Measurements from ENCODE around the gene CPPED1. TPM values are rescaled to one million over a fixed set of nuclear protein-coding genes. Genes with fewer than 3 reads are reported as not detected.

The CPPED1 gene
- total RNA-seq, 1 donor = 21.4 TPM

DNA sequence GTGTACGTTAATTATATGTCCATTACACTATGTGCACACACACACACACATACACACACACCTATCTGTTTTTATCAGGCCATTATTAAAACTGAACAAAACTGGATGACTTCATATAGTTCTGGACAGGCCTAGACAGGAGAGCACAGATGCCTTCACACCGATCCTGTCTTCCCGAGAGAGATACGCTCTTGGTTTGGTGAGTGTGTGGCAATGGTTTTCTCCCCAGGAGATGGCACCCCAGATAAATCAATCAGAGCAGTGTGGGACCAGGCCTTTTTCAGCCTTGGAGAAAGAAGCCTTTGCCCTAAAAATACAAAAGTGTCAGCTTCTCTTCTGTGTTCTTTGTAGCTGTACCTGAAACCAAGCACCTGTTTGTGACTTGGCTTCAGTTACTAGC, 83.7 kb downstream of the CPPED1 start:
- peak; percentile 37 for DNase-seq (ENCODE audit: insufficient read length, low spot score, missing footprints)
- H3K4me2 ChIP-seq (ENCODE audit: insufficient read depth, low read length) = no peak overlapping the region
- no peaks in the 10 kb centered on the region for H3K36me3 ChIP-seq (ENCODE audit: insufficient read depth, low read length)
- no peaks in the 10 kb centered on the region for H3K9me3 ChIP-seq (ENCODE audit: low read depth, low read length)
- peaks cover 9% of the 10 kb centered on the region for H4K20me1 ChIP-seq (ENCODE audit: insufficient read depth, low read length)
- no peak overlapping the region for H3K4me3 ChIP-seq (ENCODE audit: insufficient read depth, low read length)
- no peaks in the 10 kb centered on the region for H3K79me2 ChIP-seq (ENCODE audit: insufficient read depth, low read length)
- no peak overlapping the region for H3K27ac ChIP-seq (ENCODE audit: low read depth, low read length)
- no peaks in the 10 kb centered on the region for H3K27me3 ChIP-seq (ENCODE audit: insufficient read depth, low read length)
- H2AFZ ChIP-seq (ENCODE audit: low read length) = no peak overlapping the region
- TF ChIP-seq, protein P1, sequence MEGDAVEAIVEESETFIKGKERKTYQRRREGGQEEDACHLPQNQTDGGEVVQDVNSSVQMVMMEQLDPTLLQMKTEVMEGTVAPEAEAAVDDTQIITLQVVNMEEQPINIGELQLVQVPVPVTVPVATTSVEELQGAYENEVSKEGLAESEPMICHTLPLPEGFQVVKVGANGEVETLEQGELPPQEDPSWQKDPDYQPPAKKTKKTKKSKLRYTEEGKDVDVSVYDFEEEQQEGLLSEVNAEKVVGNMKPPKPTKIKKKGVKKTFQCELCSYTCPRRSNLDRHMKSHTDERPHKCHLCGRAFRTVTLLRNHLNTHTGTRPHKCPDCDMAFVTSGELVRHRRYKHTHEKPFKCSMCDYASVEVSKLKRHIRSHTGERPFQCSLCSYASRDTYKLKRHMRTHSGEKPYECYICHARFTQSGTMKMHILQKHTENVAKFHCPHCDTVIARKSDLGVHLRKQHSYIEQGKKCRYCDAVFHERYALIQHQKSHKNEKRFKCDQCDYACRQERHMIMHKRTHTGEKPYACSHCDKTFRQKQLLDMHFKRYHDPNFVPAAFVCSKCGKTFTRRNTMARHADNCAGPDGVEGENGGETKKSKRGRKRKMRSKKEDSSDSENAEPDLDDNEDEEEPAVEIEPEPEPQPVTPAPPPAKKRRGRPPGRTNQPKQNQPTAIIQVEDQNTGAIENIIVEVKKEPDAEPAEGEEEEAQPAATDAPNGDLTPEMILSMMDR (IDR thresholded peaks at IDR 0.05; ENCODE audit: extremely low read depth, low read depth, low read length) = no peak
- H3K4me1 ChIP-seq (ENCODE audit: insufficient read depth, low read length) = no peaks in the 10 kb centered on the region

DNA sequence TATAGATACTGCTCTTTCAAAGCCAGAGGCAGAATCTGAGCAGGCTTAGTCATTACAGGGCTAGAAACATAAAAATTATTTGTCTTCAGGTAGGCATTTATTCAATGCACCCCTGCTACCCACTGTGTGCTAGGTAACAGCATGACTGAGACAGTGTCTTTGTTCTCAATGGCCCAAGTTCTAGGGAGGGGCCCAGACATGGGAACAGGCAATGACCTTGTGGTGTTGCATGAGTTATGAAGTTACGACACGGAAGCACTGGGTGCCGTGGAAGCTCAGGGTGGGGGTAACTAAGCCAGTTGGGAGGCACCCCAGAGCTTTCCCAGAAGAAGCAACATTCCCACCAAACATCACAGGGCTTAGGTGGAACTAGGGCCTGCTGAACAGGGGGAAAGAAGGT, 87.0 kb downstream of the CPPED1 start:
- no peak for DNase-seq (ENCODE audit: insufficient read length, low spot score, missing footprints)
- Histone ChIP-seq H3K4me1 (ENCODE audit: insufficient read depth, low read length) (no peaks in the 10 kb centered on the region), H3K4me2 (ENCODE audit: insufficient read depth, low read length) (no peak overlapping the region), H2AFZ (ENCODE audit: low read length) (no peak overlapping the region), H4K20me1 (ENCODE audit: insufficient read depth, low read length) (no peaks in the 10 kb centered on the region), H3K9me3 (ENCODE audit: low read depth, low read length) (no peaks in the 10 kb centered on the region), H3K4me3 (ENCODE audit: insufficient read depth, low read length) (no peak overlapping the region), H3K27me3 (ENCODE audit: insufficient read depth, low read length) (no peaks in the 10 kb centered on the region), H3K79me2 (ENCODE audit: insufficient read depth, low read length) (no peaks in the 10 kb centered on the region), H3K36me3 (ENCODE audit: insufficient read depth, low read length) (no peaks in the 10 kb centered on the region), H3K27ac (ENCODE audit: low read depth, low read length) (no peak overlapping the region)
- TF ChIP-seq, protein P1 (IDR thresholded peaks at IDR 0.05; ENCODE audit: extremely low read depth, low read depth, low read length) = no peak

DNA sequence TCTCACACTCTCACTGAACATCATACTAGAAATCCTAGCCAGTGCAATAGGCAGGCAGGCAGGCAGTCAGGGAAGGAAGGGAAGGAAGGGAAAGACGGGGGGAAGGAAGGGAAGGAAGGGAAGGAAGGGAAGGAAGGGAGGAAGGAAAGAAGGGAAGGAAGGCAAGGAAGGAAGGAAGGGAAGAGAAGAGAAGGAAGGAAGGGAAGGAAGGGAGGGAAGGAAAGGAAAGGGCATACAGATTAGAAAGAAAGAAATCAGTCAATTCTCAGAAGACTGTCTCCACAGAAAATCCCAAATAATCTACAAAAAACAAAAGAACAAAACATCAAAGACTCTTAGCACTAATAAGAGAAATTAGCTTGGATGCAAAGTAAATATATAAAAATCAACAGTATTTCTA, 93.9 kb downstream of the CPPED1 start:
- Histone ChIP-seq H3K4me3 (ENCODE audit: insufficient read depth, low read length) (no peak overlapping the region), H3K27me3 (ENCODE audit: insufficient read depth, low read length) (no peaks in the 10 kb centered on the region), H2AFZ (ENCODE audit: low read length) (no peak overlapping the region), H3K9me3 (ENCODE audit: low read depth, low read length) (no peaks in the 10 kb centered on the region), H3K4me1 (ENCODE audit: insufficient read depth, low read length) (no peaks in the 10 kb centered on the region), H3K79me2 (ENCODE audit: insufficient read depth, low read length) (no peaks in the 10 kb centered on the region), H4K20me1 (ENCODE audit: insufficient read depth, low read length) (no peaks in the 10 kb centered on the region), H3K27ac (ENCODE audit: low read depth, low read length) (no peak overlapping the region), H3K4me2 (ENCODE audit: insufficient read depth, low read length) (no peak overlapping the region), H3K36me3 (ENCODE audit: insufficient read depth, low read length) (no peaks in the 10 kb centered on the region)
- no peak for DNase-seq (ENCODE audit: insufficient read length, low spot score, missing footprints)
- TF ChIP-seq, protein P1 (IDR thresholded peaks at IDR 0.05; ENCODE audit: extremely low read depth, low read depth, low read length) = no peak

DNA sequence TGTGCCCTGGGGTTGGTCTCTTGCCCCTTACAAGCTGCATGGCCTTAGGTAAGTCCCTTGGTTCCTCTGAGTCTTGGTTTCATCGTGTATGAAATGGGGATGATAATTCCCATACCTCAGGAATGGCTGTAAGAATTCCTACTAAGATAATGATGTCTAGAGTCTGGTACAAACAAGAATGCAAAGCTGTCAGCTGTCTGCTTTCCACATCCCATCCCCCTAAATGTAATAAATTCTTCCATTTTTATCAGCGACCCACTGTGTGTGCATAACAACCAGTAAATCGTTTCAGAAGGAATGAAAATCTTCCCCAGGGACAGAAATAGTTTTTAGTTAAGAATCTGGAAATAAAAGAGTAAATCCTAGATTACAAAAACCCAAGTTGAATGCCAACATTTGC, 95.4 kb downstream of the CPPED1 start:
- H3K4me1 ChIP-seq (ENCODE audit: insufficient read depth, low read length) = no peaks in the 10 kb centered on the region
- no peaks in the 10 kb centered on the region for H3K9me3 ChIP-seq (ENCODE audit: low read depth, low read length)
- H3K4me2 ChIP-seq (ENCODE audit: insufficient read depth, low read length) = no peak overlapping the region
- no peak overlapping the region for H3K4me3 ChIP-seq (ENCODE audit: insufficient read depth, low read length)
- no peaks in the 10 kb centered on the region for H3K79me2 ChIP-seq (ENCODE audit: insufficient read depth, low read length)
- no peak overlapping the region for H3K27ac ChIP-seq (ENCODE audit: low read depth, low read length)
- H2AFZ ChIP-seq (ENCODE audit: low read length) = no peak overlapping the region
- H4K20me1 ChIP-seq (ENCODE audit: insufficient read depth, low read length) = no peaks in the 10 kb centered on the region
- no peaks in the 10 kb centered on the region for H3K36me3 ChIP-seq (ENCODE audit: insufficient read depth, low read length)
- no peaks in the 10 kb centered on the region for H3K27me3 ChIP-seq (ENCODE audit: insufficient read depth, low read length)
- DNase-seq (ENCODE audit: insufficient read length, low spot score, missing footprints) = no peak
- TF ChIP-seq, protein P1 (IDR thresholded peaks at IDR 0.05; ENCODE audit: extremely low read depth, low read depth, low read length) = no peak
